C4-2B (cell line): Measurements from ENCODE around the gene TMEM214.

ENCODE experiments used
- ZFX ChIP-seq: fragments of 450-650 bp; IDR thresholded peaks from 2 replicates; pipeline ENCODE4 v1.6.1; 2017
- TF ChIP-seq, protein P1 (sequence below): fragments of 450-650 bp; conservative IDR thresholded peaks from 2 replicates; pipeline ENCODE4 v1.5.1; 2017; ENCODE audit warnings: mild to moderate bottlenecking

DNA sequence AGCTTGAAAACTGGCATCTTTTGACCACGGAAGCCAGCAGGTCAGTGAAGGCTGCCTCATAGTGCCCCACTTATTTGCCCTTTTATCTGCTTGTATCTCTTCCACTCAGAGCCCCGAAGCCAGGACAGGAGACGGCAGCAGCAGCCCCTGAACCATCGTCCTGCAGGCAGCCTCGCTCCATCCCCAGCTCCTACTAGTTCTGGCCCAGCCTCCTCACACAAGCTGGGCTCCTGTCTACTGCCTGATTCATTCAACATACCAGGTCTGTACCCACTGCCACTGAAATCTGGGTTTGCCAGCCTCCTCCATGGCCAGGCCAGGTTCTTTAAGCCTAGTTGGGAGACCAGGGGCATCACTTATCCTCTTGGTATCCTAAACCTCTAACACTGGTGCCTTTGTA is 34.6 kb downstream of the TMEM214 start:
- TF ChIP-seq, protein P1, sequence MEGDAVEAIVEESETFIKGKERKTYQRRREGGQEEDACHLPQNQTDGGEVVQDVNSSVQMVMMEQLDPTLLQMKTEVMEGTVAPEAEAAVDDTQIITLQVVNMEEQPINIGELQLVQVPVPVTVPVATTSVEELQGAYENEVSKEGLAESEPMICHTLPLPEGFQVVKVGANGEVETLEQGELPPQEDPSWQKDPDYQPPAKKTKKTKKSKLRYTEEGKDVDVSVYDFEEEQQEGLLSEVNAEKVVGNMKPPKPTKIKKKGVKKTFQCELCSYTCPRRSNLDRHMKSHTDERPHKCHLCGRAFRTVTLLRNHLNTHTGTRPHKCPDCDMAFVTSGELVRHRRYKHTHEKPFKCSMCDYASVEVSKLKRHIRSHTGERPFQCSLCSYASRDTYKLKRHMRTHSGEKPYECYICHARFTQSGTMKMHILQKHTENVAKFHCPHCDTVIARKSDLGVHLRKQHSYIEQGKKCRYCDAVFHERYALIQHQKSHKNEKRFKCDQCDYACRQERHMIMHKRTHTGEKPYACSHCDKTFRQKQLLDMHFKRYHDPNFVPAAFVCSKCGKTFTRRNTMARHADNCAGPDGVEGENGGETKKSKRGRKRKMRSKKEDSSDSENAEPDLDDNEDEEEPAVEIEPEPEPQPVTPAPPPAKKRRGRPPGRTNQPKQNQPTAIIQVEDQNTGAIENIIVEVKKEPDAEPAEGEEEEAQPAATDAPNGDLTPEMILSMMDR = no peak
- no peak for TF ChIP-seq ZFX
